ENCODE results near the gene TEAD3. TPM values are rescaled to one million over a fixed set of nuclear protein-coding genes. Genes with fewer than 3 reads are reported as not detected.

Gene TEAD3
- total RNA-seq, 4 donors from 2014 or later, result 11.5 to 14.8 (median 13.5) TPM

- H3K9me3 ChIP-seq, result no peaks in the 10 kb centered on the region
- intact Hi-C loops (cut with DNase I; ENCODE audit: low total_unique reads), result no loop called here
- peaks cover 15 to 29% of the 10 kb centered on the region in 2 donors for H3K4me1 ChIP-seq
- TF ChIP-seq POLR2A (IDR thresholded peaks at IDR 0.05) (no peak), CTCF (IDR thresholded peaks at IDR 0.05 in 4 of 5, conservative IDR thresholded peaks at IDR 0.05 in 1 of 5) (no peak)
- H3K27ac ChIP-seq, result peak overlapping the region; percentile 15 to 66 (median 34)
- in situ Hi-C loops (cut with MboI; ENCODE audit: low sequenced_read_pairs in 4 of 4), result no loop called here
- H3K27me3 ChIP-seq, result no peaks in the 10 kb centered on the region
- H3K36me3 ChIP-seq, result no peaks in the 10 kb centered on the region
- no peak overlapping the region for H3K4me3 ChIP-seq
- ATAC-seq, result no peak
- no peak for DNase-seq
Observed at GRCh38 chr6:35486005-35486925, 10.6 kb downstream of the TEAD3 start.

GRCh38 chr6:35485402-35485877 is 11.4 kb downstream of the TEAD3 start:
- Histone ChIP-seq H3K27me3 (no peaks in the 10 kb centered on the region), H3K27ac (peak overlapping the region; percentile 27 to 66 (median 36)), H3K9me3 (no peaks in the 10 kb centered on the region), H3K4me3 (no peak overlapping the region), H3K4me1 (peaks cover 8 to 22% of the 10 kb centered on the region in 2 donors), H3K36me3 (no peaks in the 10 kb centered on the region)
- in situ Hi-C loops (cut with MboI; ENCODE audit: low sequenced_read_pairs in 4 of 4) (no loop called here), intact Hi-C loops (cut with DNase I; ENCODE audit: low total_unique reads) (no loop called here)
- ATAC-seq, result peak in 1 of 2 donors; percentile 26
- no peak for DNase-seq
- TF ChIP-seq CTCF (IDR thresholded peaks at IDR 0.05 in 4 of 5, conservative IDR thresholded peaks at IDR 0.05 in 1 of 5), result no peak
- no peak for TF ChIP-seq POLR2A (IDR thresholded peaks at IDR 0.05)

- Histone ChIP-seq H3K4me3 (no peak overlapping the region), H3K27ac (peak overlapping the region in 2 of 4 donors; percentile 30 to 42), H3K36me3 (no peaks in the 10 kb centered on the region), H3K9me3 (no peaks in the 10 kb centered on the region), H3K27me3 (no peaks in the 10 kb centered on the region), H3K4me1 (peaks cover 3 to 18% of the 10 kb centered on the region in 2 donors)
- no peak for TF ChIP-seq CTCF (IDR thresholded peaks at IDR 0.05 in 4 of 5, conservative IDR thresholded peaks at IDR 0.05 in 1 of 5)
- intact Hi-C loops (cut with DNase I; ENCODE audit: low total_unique reads) (no loop called here), in situ Hi-C loops (cut with MboI; ENCODE audit: low sequenced_read_pairs in 4 of 4) (no loop called here)
- ATAC-seq (no peak), DNase-seq (no peak)
Observed at GRCh38 chr6:35484921-35485392, 11.9 kb downstream of the TEAD3 start.

GRCh38 chr6:35483893-35484645 is 12.8 kb downstream of the TEAD3 start:
- intact Hi-C loops (cut with DNase I; ENCODE audit: low total_unique reads) (no loop called here), in situ Hi-C loops (cut with MboI; ENCODE audit: low sequenced_read_pairs in 4 of 4) (no loop called here)
- Histone ChIP-seq H3K9me3 (no peaks in the 10 kb centered on the region), H3K36me3 (no peaks in the 10 kb centered on the region), H3K27ac (no peak overlapping the region), H3K4me1 (peaks cover 0 to 15% of the 10 kb centered on the region in 2 donors), H3K27me3 (no peaks in the 10 kb centered on the region), H3K4me3 (no peak overlapping the region)
- ATAC-seq (no peak), DNase-seq (no peak)
- TF ChIP-seq POLR2A (IDR thresholded peaks at IDR 0.05) (no peak), CTCF (IDR thresholded peaks at IDR 0.05 in 4 of 5, conservative IDR thresholded peaks at IDR 0.05 in 1 of 5) (no peak)

Measured in gastrocnemius medialis (tissue), 4 donors.